AG04449 (cell line): Measurements from ENCODE around the gene CHAD.

Experiments used
- CTCF ChIA-PET: fragments of 350-600 bp; formaldehyde crosslinking; extraction: SDS; loops from one replicate; lab custom pipeline; 2021; ENCODE audit warnings: antibody characterized with exemption; lab: Yijun Ruan, JAX
- POLR2A ChIA-PET: fragments of 400-600, 350-600 bp; formaldehyde crosslinking; extraction: SDS; loops from one replicate; lab custom pipeline; 2020; ENCODE audit warnings: antibody characterized with exemption, inconsistent platforms; lab: Yijun Ruan, JAX
- DNase-seq: peaks from one replicate; pipeline ENCODE4 v3.0.0-alpha.2; 2010; ENCODE audit warnings: low read depth, low spot score
- H3K4me3 ChIP-seq: 2 replicates; pipeline ENCODE4 v1.5.1; 2011; ENCODE audit warnings: low read depth, mild to moderate bottlenecking, control low read depth, low read length
- CTCF ChIP-seq: IDR thresholded peaks from one replicate; pipeline ENCODE4 v1.5.1; 2011; ENCODE audit warnings: mild to moderate bottlenecking, moderate library complexity, low read length, control low read depth, inconsistent platforms; ENCODE audit not compliant: insufficient read depth; ENCODE audit errors: missing control alignments

Gene CHAD

DNA sequence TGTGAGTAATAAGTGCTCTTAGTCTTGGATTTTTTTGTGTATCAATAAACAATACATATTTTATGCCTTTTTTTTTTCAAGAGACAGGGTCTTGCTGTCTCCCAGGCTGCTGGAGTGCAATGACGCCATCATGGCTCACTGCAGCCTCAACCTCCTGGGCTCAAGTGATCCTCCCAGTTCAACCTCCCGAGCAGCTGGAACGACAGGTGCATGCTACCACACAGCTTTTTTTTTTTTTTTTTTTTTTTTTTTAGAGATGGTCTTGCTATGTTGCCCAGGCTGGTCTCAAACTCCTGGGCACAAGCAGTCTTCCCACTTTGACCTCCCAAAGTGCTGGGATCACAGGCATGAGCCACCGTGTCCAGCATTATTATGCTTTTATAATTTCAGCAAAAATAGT lies 29.7 kb downstream of the CHAD start:
- ChIA-PET POLR2A (no interaction called here), CTCF (interaction anchor here (1.2 kb wide), 1 partner anchor 74 kb away, joined by 4 read pairs; no protein-coding TSS in a partner anchor)
- DNase-seq: no peak
- no peak overlapping the region for H3K4me3 ChIP-seq
- TF ChIP-seq CTCF: no peak

GRCh38 chr17:50437409-50437808 lies 31.3 kb downstream of the CHAD start:
- H3K4me3 ChIP-seq: no peak overlapping the region
- ChIA-PET CTCF (interaction anchor here (1.5 to 3.1 kb wide), 2 partner anchors 40 to 41 kb away, joined by 4 to 14 read pairs; partner anchors contain the start of genes LRRC59 and RSAD1), POLR2A (no interaction called here)
- TF ChIP-seq CTCF: no peak
- DNase-seq: no peak

DNA sequence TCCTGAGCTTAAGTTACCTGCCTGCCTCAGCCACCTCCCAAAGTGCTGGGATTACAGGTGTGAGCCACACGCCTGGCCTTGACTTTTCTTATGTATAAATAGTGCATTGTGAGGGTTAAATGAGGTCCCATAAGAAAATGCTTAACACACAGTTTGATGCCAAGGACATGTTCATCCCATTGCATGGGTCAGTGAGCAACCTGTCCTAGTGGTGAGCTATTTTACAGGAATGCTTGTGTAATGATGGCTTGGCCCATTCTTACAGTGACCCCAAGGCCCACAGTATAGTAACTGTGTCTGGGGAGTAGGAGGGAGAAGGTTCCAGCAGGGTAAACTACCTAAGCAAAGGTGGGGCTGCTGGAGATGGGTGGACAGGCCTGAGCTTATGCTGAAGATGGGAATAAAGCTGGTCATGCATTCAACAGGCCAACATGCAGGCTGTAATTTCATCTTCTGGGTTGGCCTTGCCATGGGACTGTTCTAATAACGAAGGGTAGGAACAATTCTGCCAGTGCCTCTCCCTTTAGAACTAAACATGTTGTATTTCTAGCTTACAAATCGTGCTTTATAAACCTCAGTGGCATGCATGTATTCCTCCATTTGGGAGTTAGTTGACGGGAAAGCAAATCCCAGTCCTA lies 36.4 kb downstream of the CHAD start:
- H3K4me3 ChIP-seq: no peak overlapping the region
- no peak for DNase-seq
- POLR2A ChIA-PET: no interaction called here
- TF ChIP-seq CTCF: no peak
- CTCF ChIA-PET: interaction anchor here (0.8 to 3.1 kb wide), 2 partner anchors 35 to 47 kb away, joined by 3 to 11 read pairs; partner anchors contain the start of gene LRRC59

DNA sequence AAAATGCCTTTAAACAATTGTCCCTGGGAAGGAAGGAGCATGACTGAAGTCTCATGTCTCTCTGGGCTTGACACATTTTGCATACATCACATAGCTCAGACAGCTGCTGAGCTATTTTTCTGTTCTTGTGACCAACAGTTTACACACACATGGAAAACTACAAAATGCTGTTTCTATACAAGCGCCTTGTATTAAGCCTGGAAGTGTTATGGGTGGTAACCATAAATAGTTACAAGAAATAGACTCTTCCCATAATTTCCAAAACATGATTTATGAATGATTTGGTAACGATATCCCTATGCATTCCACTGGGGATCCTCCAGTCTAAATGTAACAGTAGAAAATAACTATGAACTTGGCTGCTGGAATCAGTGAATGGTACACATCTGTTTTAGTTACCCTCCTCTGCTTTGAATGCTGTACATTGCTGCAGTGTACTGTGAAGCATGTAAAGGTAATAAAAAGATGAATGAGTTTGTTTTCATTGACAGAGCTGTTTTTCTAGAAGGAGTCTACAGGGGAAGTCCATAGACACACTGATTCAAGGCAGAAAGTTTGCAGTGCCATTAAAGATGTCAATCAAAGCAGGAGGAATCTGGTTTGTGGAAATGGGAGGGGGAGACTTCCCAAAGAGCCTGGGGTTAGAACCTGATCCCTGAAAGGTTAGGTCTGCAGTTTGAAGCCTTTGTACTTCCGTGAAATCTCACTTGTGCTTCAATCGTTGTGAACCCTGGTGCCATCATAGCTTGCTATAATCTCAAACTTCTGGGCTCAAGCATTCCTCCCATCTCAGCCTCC lies 37.7 kb downstream of the CHAD start:
- no peak for DNase-seq
- ChIA-PET CTCF (interaction anchor here (1.0 to 3.1 kb wide), 3 partner anchors 13 to 47 kb away, joined by 4 to 11 read pairs (median 7); partner anchors contain the start of gene LRRC59), POLR2A (no interaction called here)
- H3K4me3 ChIP-seq: no peak overlapping the region
- no peak for TF ChIP-seq CTCF

DNA sequence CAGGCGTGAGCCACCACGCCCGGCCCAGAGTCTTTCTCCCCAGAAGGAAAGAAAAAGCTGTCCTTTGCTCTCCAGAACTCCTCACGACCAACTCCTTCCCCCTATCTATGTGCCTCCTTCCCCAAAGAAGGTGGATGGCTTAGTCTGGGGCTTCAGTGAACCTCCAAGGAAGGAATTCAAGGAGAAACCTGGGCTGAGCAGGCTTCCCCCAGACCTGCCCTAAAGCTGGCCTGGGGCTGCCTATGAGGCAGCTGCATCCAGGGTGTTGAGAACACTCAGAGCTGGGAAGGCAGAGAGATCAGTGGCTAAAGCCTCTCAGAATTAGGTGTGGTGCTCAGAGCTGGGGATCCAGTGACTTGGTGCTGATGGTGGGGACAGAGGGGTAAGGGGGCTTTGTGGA lies 38.9 kb downstream of the CHAD start:
- ChIA-PET POLR2A (no interaction called here), CTCF (interaction anchor here (0.9 to 4.8 kb wide), 2 partner anchors 32 to 48 kb away, joined by 3 to 35 read pairs; partner anchors contain the start of gene LRRC59)
- no peak overlapping the region for H3K4me3 ChIP-seq
- no peak for TF ChIP-seq CTCF
- no peak for DNase-seq
